ENCODE data around the gene RREB1.

- TF ChIP-seq EZH2 (IDR thresholded peaks at IDR 0.05; ENCODE audit: borderline replicate concordance, low read depth, low read length, severe bottlenecking) = no peak
- TF ChIP-seq CTCF (IDR thresholded peaks at IDR 0.05; ENCODE audit: extremely low read depth in 1 of 2, insufficient read depth in 1 of 2, low read depth in 1 of 2, low read length in 2 of 2) = no peak
- TF ChIP-seq JUN (IDR thresholded peaks at IDR 0.05; ENCODE audit: borderline replicate concordance, insufficient read depth, insufficient read length, low read depth) = no peak
- TF ChIP-seq MYC (IDR thresholded peaks at IDR 0.05; ENCODE audit: low read depth, low read length) = no peak
- TF ChIP-seq GATA2 (IDR thresholded peaks at IDR 0.05; ENCODE audit: insufficient read depth, insufficient read length, low read depth, low read length) = no peak
- no peak for TF ChIP-seq POLR2A (IDR thresholded peaks at IDR 0.05; ENCODE audit: low read depth, low read length)
- no peak for TF ChIP-seq POLR2AphosphoS5 (IDR thresholded peaks at IDR 0.05; ENCODE audit: insufficient read depth, low read depth, low read length)
- no peak for TF ChIP-seq MAX (IDR thresholded peaks at IDR 0.05; ENCODE audit: insufficient read depth, insufficient read length)
These were observed 23.6 kb downstream of the RREB1 start for GRCh38 chr6:7131390-7131789.

All from endothelial cell of umbilical vein (primary cell).